IPS DF 6.9 (cell line): Measurements from ENCODE around the gene SMIM27.
"Not testable (repeated sequence)": the region's sequence is repeated elsewhere in the genome, so short reads cannot be mapped to it uniquely, and the experiment has no call there.

ENCODE experiments used
- DNase-seq: peaks from one replicate; pipeline ENCODE4 v3.0.0-alpha.2; 2013; ENCODE audit warnings: low read depth, low spot score
- H3K27ac ChIP-seq: one replicate; pipeline ENCODE4 v1.5.1; 2013; ENCODE audit warnings: low read length, control low read depth
- H3K27me3 ChIP-seq: 2 replicates; pipeline ENCODE4 v1.6.1; 2013; ENCODE audit warnings: mild to moderate bottlenecking, low read length; ENCODE audit not compliant: control insufficient read depth, insufficient read depth
- H3K36me3 ChIP-seq: 2 replicates; pipeline ENCODE4 v1.6.1; 2013; ENCODE audit warnings: low read length; ENCODE audit not compliant: control insufficient read depth, insufficient read depth
- H3K4me1 ChIP-seq: 2 replicates; pipeline ENCODE4 v1.6.1; 2013; ENCODE audit warnings: low read length; ENCODE audit not compliant: control insufficient read depth, insufficient read depth
- H3K4me3 ChIP-seq: 2 replicates; pipeline ENCODE4 v1.5.1; 2013; ENCODE audit warnings: mild to moderate bottlenecking, low read length
- H3K9me3 ChIP-seq: 2 replicates; pipeline ENCODE4 v1.6.1; 2013; ENCODE audit warnings: low read length, inconsistent platforms; ENCODE audit not compliant: control insufficient read depth, insufficient read depth
- WGBS: extraction: QIAGEN DNeasy Blood & Tissue Kit; methylation state at CpG from one replicate; pipeline ENCODE4 v1.1.7; 2013; ENCODE audit warnings: mixed read lengths, missing lambda C conversion rate; ENCODE audit not compliant: insufficient read length, insufficient coverage; 5-methylcytosine and 5-hydroxymethylcytosine counted together

Gene SMIM27

DNA sequence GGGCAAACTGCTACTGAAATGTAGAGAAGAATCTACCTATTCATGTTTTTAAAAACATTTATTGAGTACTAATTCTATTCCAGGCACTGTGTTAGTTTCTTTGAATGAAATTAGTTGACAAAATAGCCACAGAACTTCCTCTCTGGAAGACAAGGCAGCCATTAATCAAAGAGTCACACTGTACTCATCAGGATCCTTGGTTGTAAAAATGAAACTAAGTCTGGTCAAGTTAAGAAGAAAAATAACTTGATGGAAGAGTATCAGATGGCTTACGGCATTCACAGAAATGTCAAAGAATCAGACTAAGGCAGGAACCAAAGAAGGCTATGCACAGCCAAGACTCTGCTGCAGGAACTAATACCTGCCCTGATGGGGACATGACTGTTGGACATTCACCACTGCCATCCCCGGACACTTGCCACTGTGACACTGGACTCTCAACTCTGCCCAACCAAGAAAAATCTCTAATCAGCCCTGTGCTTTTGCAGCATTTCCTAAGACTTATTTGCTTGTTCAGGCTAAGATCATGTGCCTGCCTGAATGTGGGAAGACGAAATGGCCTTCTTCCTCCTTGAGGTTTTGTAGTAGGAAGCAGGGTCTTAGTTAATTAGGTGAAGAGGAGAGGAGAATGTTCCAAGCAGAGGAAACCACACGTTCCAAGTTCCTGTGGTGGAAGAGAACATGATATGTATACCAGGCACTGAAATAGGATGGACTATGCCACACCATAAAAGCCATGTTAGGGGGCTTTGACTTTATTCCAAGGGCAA, 44.2 kb downstream of the SMIM27 start:
- DNase-seq: no peak
- Histone ChIP-seq H3K27me3 (no peaks in the 10 kb centered on the region), H3K4me1 (no peaks in the 10 kb centered on the region), H3K27ac (no peak overlapping the region), H3K4me3 (no peak overlapping the region), H3K36me3 (no peaks in the 10 kb centered on the region), H3K9me3 (no peaks in the 10 kb centered on the region)
- no CpG with 5 or more reads among the region's 4 CpGs for WGBS

GRCh38 chr9:32596936-32597335, 44.8 kb downstream of the SMIM27 start:
- H3K36me3 ChIP-seq: no peaks in the 10 kb centered on the region
- no peaks in the 10 kb centered on the region for H3K27me3 ChIP-seq
- H3K27ac ChIP-seq: no peak overlapping the region
- no peak for DNase-seq
- no peaks in the 10 kb centered on the region for H3K9me3 ChIP-seq
- H3K4me3 ChIP-seq: no peak overlapping the region
- H3K4me1 ChIP-seq: no peaks in the 10 kb centered on the region

GRCh38 chr9:32599021-32599420, 46.9 kb downstream of the SMIM27 start:
- H3K4me3 ChIP-seq, H3K27me3 ChIP-seq, H3K36me3 ChIP-seq, H3K27ac ChIP-seq, DNase-seq, H3K4me1 ChIP-seq, H3K9me3 ChIP-seq: not testable (repeated sequence)
- WGBS: no CpG with 5 or more reads among the region's 3 CpGs
